Activated T-helper 1 cell treated with anti-CD3 and anti-CD28 coated beads, Interleukin-12 subunit alpha, Interleukin-12 subunit beta, Interleukin-2, Interleukin-4 antibody, amounts not matched to agents 30 ng/mL and 10 ng/mL and 1 ng/mL, durations not matched to agents 14 hours and 24 hours and 36 hours (primary cell): Measurements from ENCODE around the gene PTX4. TPM values are rescaled to one million over a fixed set of nuclear protein-coding genes. Genes with fewer than 3 reads are reported as not detected.

Experiments
- DNase-seq: peaks from one replicate; pipeline ENCODE4 v3.0.0; 2021; ENCODE audit warnings: low spot score
- H3K27ac Mint-ChIP-seq: one replicate; pipeline ENCODE4 v1.8.0; 2021; ENCODE audit warnings: mild to moderate bottlenecking, mixed read lengths
- H3K27me3 Mint-ChIP-seq: one replicate; pipeline ENCODE4 v1.8.0; 2022; ENCODE audit warnings: mild to moderate bottlenecking, moderate library complexity, mixed read lengths; ENCODE audit not compliant: insufficient read depth
- H3K36me3 Mint-ChIP-seq: one replicate; pipeline ENCODE4 v1.8.0; 2021; ENCODE audit warnings: low read depth, mixed read lengths
- H3K4me1 Mint-ChIP-seq: one replicate; pipeline ENCODE4 v1.8.0; 2021; ENCODE audit warnings: low read depth, mixed read lengths
- H3K4me3 Mint-ChIP-seq: one replicate; pipeline ENCODE4 v1.8.0; 2021; ENCODE audit warnings: mild to moderate bottlenecking, moderate library complexity, mixed read lengths
- H3K9me3 Mint-ChIP-seq: one replicate; pipeline ENCODE4 v1.8.0; 2021; ENCODE audit warnings: mixed read lengths
- intact Hi-C: fragments of 100-400 bp; cut with micrococcal nuclease; formaldehyde crosslinking; loops from one replicate; pipeline ENCODE4 v1.15.1; 2024
- total RNA-seq: library from RNA; stranded (reverse); gene quantifications from 2 replicates; pipeline ENCODE4 v1.2.3, GENCODE V29; 2022

Gene PTX4
- total RNA-seq, 1 donor from 2014 or later = not detected

GRCh38 chr16:1512774-1513173 lies 24.0 kb upstream of the PTX4 start:
- Mint-ChIP-seq H3K36me3 (peaks cover 8% of the 10 kb centered on the region), H3K27me3 (peaks cover 3% of the 10 kb centered on the region), H3K4me1 (no peaks in the 10 kb centered on the region), H3K9me3 (no peaks in the 10 kb centered on the region), H3K27ac (no peak overlapping the region), H3K4me3 (no peak overlapping the region)
- DNase-seq = no peak
- intact Hi-C loops = no loop called here

- Mint-ChIP-seq H3K4me3 (no peak overlapping the region), H3K4me1 (no peaks in the 10 kb centered on the region), H3K27ac (no peak overlapping the region), H3K9me3 (no peaks in the 10 kb centered on the region), H3K27me3 (peaks cover 3% of the 10 kb centered on the region), H3K36me3 (peaks cover 8% of the 10 kb centered on the region)
- intact Hi-C loops = no loop called here
- DNase-seq = no peak
Observed at GRCh38 chr16:1511662-1512569, 23.2 kb upstream of the PTX4 start.

GRCh38 chr16:1510941-1511351 lies 22.2 kb upstream of the PTX4 start:
- Mint-ChIP-seq H3K4me3 (no peak overlapping the region), H3K27me3 (peaks cover 3% of the 10 kb centered on the region), H3K36me3 (peaks cover 8% of the 10 kb centered on the region), H3K9me3 (no peaks in the 10 kb centered on the region), H3K27ac (no peak overlapping the region), H3K4me1 (no peaks in the 10 kb centered on the region)
- no peak for DNase-seq
- intact Hi-C loops = no loop called here

GRCh38 chr16:1510272-1510671 lies 21.5 kb upstream of the PTX4 start:
- no peaks in the 10 kb centered on the region for H3K4me1 Mint-ChIP-seq
- no peaks in the 10 kb centered on the region for H3K9me3 Mint-ChIP-seq
- no peak for DNase-seq
- H3K36me3 Mint-ChIP-seq = peaks cover 8% of the 10 kb centered on the region
- intact Hi-C loops = no loop called here
- no peak overlapping the region for H3K27ac Mint-ChIP-seq
- peaks cover 3% of the 10 kb centered on the region for H3K27me3 Mint-ChIP-seq
- no peak overlapping the region for H3K4me3 Mint-ChIP-seq

- H3K4me3 Mint-ChIP-seq = no peak overlapping the region
- intact Hi-C loops = no loop called here
- H3K27ac Mint-ChIP-seq = no peak overlapping the region
Observed at GRCh38 chr16:1509307-1510221, 20.8 kb upstream of the PTX4 start.

GRCh38 chr16:1508494-1509187 lies 19.9 kb upstream of the PTX4 start:
- Mint-ChIP-seq H3K9me3 (no peaks in the 10 kb centered on the region), H3K4me1 (no peaks in the 10 kb centered on the region), H3K4me3 (no peak overlapping the region), H3K36me3 (peaks cover 8% of the 10 kb centered on the region), H3K27ac (no peak overlapping the region), H3K27me3 (no peaks in the 10 kb centered on the region)
- DNase-seq = no peak
- intact Hi-C loops = no loop called here

More at GRCh38 chr16:1509307-1510221, 20.8 kb upstream of the PTX4 start:
- no peak for DNase-seq
- H3K4me1 Mint-ChIP-seq = no peaks in the 10 kb centered on the region
- no peaks in the 10 kb centered on the region for H3K27me3 Mint-ChIP-seq
- H3K36me3 Mint-ChIP-seq = peaks cover 8% of the 10 kb centered on the region
- no peaks in the 10 kb centered on the region for H3K9me3 Mint-ChIP-seq

GRCh38 chr16:1506494-1507213 lies 17.9 kb upstream of the PTX4 start:
- Mint-ChIP-seq H3K4me3 (no peak overlapping the region), H3K27ac (no peak overlapping the region)

GRCh38 chr16:1505912-1506311 lies 17.2 kb upstream of the PTX4 start:
- Mint-ChIP-seq H3K36me3 (peaks cover 14% of the 10 kb centered on the region), H3K27me3 (no peaks in the 10 kb centered on the region), H3K4me1 (no peaks in the 10 kb centered on the region), H3K9me3 (no peaks in the 10 kb centered on the region), H3K27ac (no peak overlapping the region), H3K4me3 (no peak overlapping the region)
- intact Hi-C loops = no loop called here
- DNase-seq = no peak

More at GRCh38 chr16:1506494-1507213, 17.9 kb upstream of the PTX4 start:
- Mint-ChIP-seq H3K36me3 (peaks cover 14% of the 10 kb centered on the region), H3K4me1 (no peaks in the 10 kb centered on the region), H3K27me3 (no peaks in the 10 kb centered on the region), H3K9me3 (no peaks in the 10 kb centered on the region)
- DNase-seq = no peak
- intact Hi-C loops = no loop called here

GRCh38 chr16:1505073-1505844 lies 16.5 kb upstream of the PTX4 start:
- no peaks in the 10 kb centered on the region for H3K9me3 Mint-ChIP-seq
- H3K36me3 Mint-ChIP-seq = peaks cover 12% of the 10 kb centered on the region
- intact Hi-C loops = no loop called here

GRCh38 chr16:1503110-1503955 lies 14.6 kb upstream of the PTX4 start:
- no peaks in the 10 kb centered on the region for H3K27me3 Mint-ChIP-seq
- H3K27ac Mint-ChIP-seq = no peak overlapping the region
- H3K4me3 Mint-ChIP-seq = no peak overlapping the region
- peaks cover 13% of the 10 kb centered on the region for H3K36me3 Mint-ChIP-seq
- DNase-seq = no peak
- H3K4me1 Mint-ChIP-seq = no peaks in the 10 kb centered on the region
- H3K9me3 Mint-ChIP-seq = no peaks in the 10 kb centered on the region
- intact Hi-C loops = no loop called here

More at GRCh38 chr16:1505073-1505844, 16.5 kb upstream of the PTX4 start:
- H3K4me1 Mint-ChIP-seq = no peaks in the 10 kb centered on the region
- DNase-seq = no peak
- H3K27ac Mint-ChIP-seq = no peak overlapping the region
- H3K27me3 Mint-ChIP-seq = no peaks in the 10 kb centered on the region
- no peak overlapping the region for H3K4me3 Mint-ChIP-seq
